SK-N-SH (cell line): Measurements from ENCODE around the gene NMT2. TPM values are rescaled to one million over a fixed set of nuclear protein-coding genes. Genes with fewer than 3 reads are reported as not detected.

Source experiments
- CTCF ChIA-PET: fragments of 300-600, 350-600 bp; formaldehyde crosslinking; extraction: SDS; loops from one replicate; lab custom pipeline; 2021; lab: Yijun Ruan, JAX
- POLR2A ChIA-PET: fragments of 350-600 bp; sonication (Branson Sonifier 250); formaldehyde crosslinking; extraction: SDS; loops from one replicate; lab custom pipeline; 2020; ENCODE audit warnings: antibody characterized with exemption, inconsistent platforms; lab: Yijun Ruan, JAX
- DNase-seq: peaks from one replicate; pipeline ENCODE4 v3.0.0; 2012
- H2AFZ ChIP-seq: fragments of 200-600 bp; sonication (generic); 2 replicates; pipeline ENCODE4 v1.8.1; 2016; ENCODE audit warnings: antibody characterized with exemption, mild to moderate bottlenecking, low read depth
- H3F3A ChIP-seq: fragments of 200-600 bp; sonication (generic); replicated peaks from 2 replicates; pipeline ENCODE3; 2016; ENCODE audit warnings: antibody characterized with exemption, mild to moderate bottlenecking; ENCODE audit not compliant: insufficient read depth
- H3K27ac ChIP-seq, 2 experiments: fragments of 200-500 bp in 1 of 2; fragments of 200-600 bp in 1 of 2; sonication (Bioruptor generic) in 1 of 2; sonication (generic), shearing (Covaris generic) in 1 of 2; 2 replicates each; pipeline versions ENCODE4 v1.5.1 to v1.6.1; 2014 to 2016; ENCODE audit warnings: low read depth in 2 of 2, inconsistent platforms in 1 of 2, low read length in 1 of 2, mild to moderate bottlenecking in 1 of 2, mixed read lengths in 1 of 2
- H3K27me3 ChIP-seq: fragments of 200-600 bp; sonication (generic), shearing (Covaris generic); 2 replicates; pipeline ENCODE4 v1.6.1; 2016; ENCODE audit warnings: mixed run types; ENCODE audit not compliant: insufficient read depth
- H3K36me3 ChIP-seq, 2 experiments: fragments of 200-500 bp in 1 of 2; fragments of 200-600 bp in 1 of 2; sonication (Bioruptor generic) in 1 of 2; sonication (generic) in 1 of 2; replicated peaks in 1 of 2; 2 replicates each; pipeline versions ENCODE3 to v1.5.1; 2014 to 2016; ENCODE audit warnings: low read length in 1 of 2, mild to moderate bottlenecking in 1 of 2; ENCODE audit not compliant: insufficient read depth in 2 of 2, control insufficient read depth in 1 of 2
- H3K4me1 ChIP-seq, 2 experiments: fragments of 200-500 bp in 1 of 2; fragments of 200-600 bp in 1 of 2; sonication (Bioruptor generic) in 1 of 2; sonication (generic), shearing (Covaris generic) in 1 of 2; 2 replicates each; pipeline versions ENCODE4 v1.5.1 to v1.6.1; 2014 to 2016; ENCODE audit warnings: low read depth in 1 of 2, low read length in 1 of 2, mixed run types in 1 of 2; ENCODE audit not compliant: insufficient read depth in 2 of 2, control insufficient read depth in 1 of 2
- H3K4me2 ChIP-seq: fragments of 200-600 bp; sonication (generic), shearing (Covaris generic); 2 replicates; pipeline ENCODE4 v1.6.1; 2017; ENCODE audit warnings: mixed run types
- H3K4me3 ChIP-seq, 2 experiments: fragments of 200-500 bp in 1 of 2; fragments of 200-600 bp in 1 of 2; sonication (Bioruptor generic) in 1 of 2; sonication (generic), shearing (Covaris generic) in 1 of 2; 2 replicates each; pipeline versions ENCODE4 v1.5.1 to v1.8.1; 2014 to 2016; ENCODE audit warnings: low read depth in 2 of 2, inconsistent platforms in 1 of 2, low read length in 1 of 2, mild to moderate bottlenecking in 1 of 2, mixed read lengths in 1 of 2, moderate library complexity in 1 of 2
- H3K79me2 ChIP-seq: fragments of 200-600 bp; sonication (generic); 2 replicates; pipeline ENCODE4 v1.8.1; 2017; ENCODE audit warnings: mild to moderate bottlenecking; ENCODE audit not compliant: insufficient read depth
- H3K9ac ChIP-seq: fragments of 200-600 bp; sonication (generic); 2 replicates; pipeline ENCODE4 v1.6.1; 2017; ENCODE audit warnings: mixed run types
- H3K9me2 ChIP-seq: fragments of 200-600 bp; sonication (generic); 2 replicates; pipeline ENCODE4 v1.6.1; 2017; ENCODE audit warnings: mixed run types
- H3K9me3 ChIP-seq: fragments of 200-600 bp; sonication (generic); 2 replicates; pipeline ENCODE4 v1.6.1; 2017; ENCODE audit warnings: mixed run types, mild to moderate bottlenecking, moderate library complexity
- H4K20me1 ChIP-seq: fragments of 200-600 bp; sonication (generic); 2 replicates; pipeline ENCODE4 v1.6.1; 2017; ENCODE audit warnings: mild to moderate bottlenecking, mixed run types; ENCODE audit not compliant: insufficient read depth
- CHD2 ChIP-seq: fragments of 150-350 bp; IDR thresholded peaks from 2 replicates; pipeline ENCODE4 v1.6.1; 2018; ENCODE audit warnings: low read length; ENCODE audit not compliant: partially characterized antibody
- ELF1 ChIP-seq: IDR thresholded peaks from 2 replicates; pipeline ENCODE4 v1.4.0; 2012
- EP300 ChIP-seq, 2 experiments: IDR thresholded peaks; 2 replicates each; pipeline versions ENCODE4 v1.4.0 to v1.6.1; 2012; ENCODE audit warnings: borderline replicate concordance in 1 of 2, low read depth in 1 of 2, low read length in 1 of 2
- EZH2phosphoT487 ChIP-seq: fragments of 200-600 bp; sonication (generic); IDR thresholded peaks from 2 replicates; pipeline ENCODE4 v1.6.1; 2017; ENCODE audit warnings: low read depth, mixed run types, mild to moderate bottlenecking, antibody characterized with exemption, moderate library complexity, borderline replicate concordance
- FOSL2 ChIP-seq: IDR thresholded peaks from 2 replicates; pipeline ENCODE4 v1.4.0; 2012; ENCODE audit warnings: low read depth, mild to moderate bottlenecking, moderate library complexity, borderline replicate concordance
- FOXM1 ChIP-seq: IDR thresholded peaks from 2 replicates; pipeline ENCODE4 v1.4.0; 2012; ENCODE audit warnings: low read depth, mild to moderate bottlenecking
- NFIC ChIP-seq: IDR thresholded peaks from 2 replicates; pipeline ENCODE4 v1.4.0; 2012; ENCODE audit warnings: borderline replicate concordance
- NRF1 ChIP-seq: IDR thresholded peaks from 2 replicates; pipeline ENCODE4 v1.6.1; 2012; ENCODE audit warnings: low read depth, mild to moderate bottlenecking, low read length
- RFX5 ChIP-seq: IDR thresholded peaks from 2 replicates; pipeline ENCODE4 v1.6.1; 2012; ENCODE audit warnings: mild to moderate bottlenecking, improper control_type of control experiment, low read length
- RXRA ChIP-seq: IDR thresholded peaks from 2 replicates; pipeline ENCODE4 v1.4.0; 2012; ENCODE audit warnings: low read depth, mild to moderate bottlenecking, borderline replicate concordance
- SIN3A ChIP-seq: IDR thresholded peaks from 2 replicates; pipeline ENCODE4 v1.6.1; 2012; ENCODE audit warnings: low read depth, mild to moderate bottlenecking, low read length, moderate library complexity, borderline replicate concordance
- TEAD4 ChIP-seq: IDR thresholded peaks from 2 replicates; pipeline ENCODE4 v1.4.0; 2012; ENCODE audit warnings: mild to moderate bottlenecking, borderline replicate concordance; ENCODE audit not compliant: insufficient read depth
- YY1 ChIP-seq: IDR thresholded peaks from 2 replicates; pipeline ENCODE4 v1.4.0; 2012; ENCODE audit warnings: low read depth, mild to moderate bottlenecking
- WGBS: methylation state at CpG from one replicate; pipeline ENCODE4 v1.1.6; 2017; ENCODE audit warnings: low lambda C conversion rate; 5-methylcytosine and 5-hydroxymethylcytosine counted together
- polyA plus RNA-seq, 3 experiments: library from polyadenylated mRNA; depleted of rRNA; stranded (reverse); fragments of >200 nt; gene quantifications; 2 replicates each; pipeline ENCODE4 v1.2.3, GENCODE V29; 2012
- TF ChIP-seq, protein P1 (sequence below): fragments of 200-600 bp; sonication (generic); IDR thresholded peaks from 2 replicates; pipeline ENCODE4 v1.6.1; 2017; ENCODE audit warnings: antibody characterized with exemption, mild to moderate bottlenecking, moderate library complexity
- TF ChIP-seq, protein P2 (sequence below): IDR thresholded peaks from 2 replicates; pipeline ENCODE4; 2012
- TF ChIP-seq, protein P3 (sequence below): fragments of 150-350 bp; IDR thresholded peaks from 2 replicates; pipeline ENCODE4 v1.6.1; 2017; ENCODE audit warnings: antibody characterized with exemption, low read length, low read depth, borderline replicate concordance
- TF ChIP-seq, protein P4 (sequence below): IDR thresholded peaks from 2 replicates; pipeline ENCODE4 v1.4.0; 2012; ENCODE audit warnings: low read depth, borderline replicate concordance
- TF ChIP-seq, protein P5 (sequence below): IDR thresholded peaks from 2 replicates; pipeline ENCODE4 v1.6.1; 2012; ENCODE audit warnings: mild to moderate bottlenecking, low read depth, low read length, moderate library complexity
- TF ChIP-seq, protein P6 (sequence below): IDR thresholded peaks from 2 replicates; pipeline ENCODE4 v1.4.0; 2012; ENCODE audit warnings: low read depth, borderline replicate concordance

The NMT2 gene
- polyA plus RNA-seq, 1 of the 3 experiments (the other 2 are of a cell fraction) = 25.9 TPM

DNA sequence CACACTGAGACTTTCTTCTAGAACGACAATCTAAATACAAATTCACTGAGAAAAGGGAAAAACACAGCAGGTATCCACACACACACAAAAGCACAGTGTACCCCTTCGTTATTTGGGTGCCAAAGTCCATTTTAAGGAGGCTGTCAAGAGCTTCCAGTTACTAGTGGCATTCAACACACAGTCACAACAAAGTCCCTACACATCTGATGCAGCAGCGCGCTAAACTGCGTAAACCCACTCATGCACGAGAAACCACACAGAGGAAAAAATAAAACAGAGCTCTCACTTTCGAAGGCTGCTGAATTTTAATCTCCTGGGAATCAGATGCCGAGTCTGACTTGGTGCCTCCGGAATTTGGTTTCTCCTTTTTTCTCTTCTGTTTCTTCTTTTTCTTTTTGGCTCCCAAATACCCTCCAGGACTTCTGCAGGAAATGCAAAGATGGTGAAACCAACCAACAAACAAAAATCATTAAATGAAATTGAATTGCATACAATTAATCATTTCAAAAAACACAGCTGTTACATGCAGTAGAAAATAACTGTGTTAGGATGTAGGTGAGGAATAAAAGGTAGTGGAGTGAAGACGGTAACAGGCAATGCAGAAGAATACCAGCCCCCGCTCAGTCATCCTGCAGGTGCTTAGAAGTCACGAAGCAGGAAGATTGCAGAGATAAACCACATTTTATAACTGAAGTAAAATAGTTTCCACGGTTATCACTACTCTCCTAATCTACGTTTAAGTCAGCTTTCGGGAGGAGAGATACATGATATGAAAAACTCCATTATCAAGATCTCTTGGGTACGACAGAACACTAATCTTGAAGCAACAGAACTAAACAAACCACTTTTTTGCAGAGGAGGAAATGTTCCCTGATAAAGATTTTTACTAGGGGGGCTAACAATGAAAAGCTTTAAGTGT lies 27.1 kb downstream of the NMT2 start:
- H3K27ac ChIP-seq = no peak overlapping the region
- no peak overlapping the region for H3K9ac ChIP-seq
- ChIA-PET CTCF (interaction anchor here (0.7 to 1.1 kb wide), 2 partner anchors 13 to 26 kb away, joined by 3 to 5 read pairs; no protein-coding TSS in a partner anchor), POLR2A (no interaction called here)
- H3K4me2 ChIP-seq = no peak overlapping the region
- no peak for DNase-seq
- peaks cover 58% of the 10 kb centered on the region for H3K79me2 ChIP-seq
- 0 out of 2 replicates have a peak, but pooled peaks cover 2% of the 10 kb centered on the region for H4K20me1 ChIP-seq
- H3K4me1 ChIP-seq = peaks cover 0 to 5% of the 10 kb centered on the region in 2 experiments; a peak in 2 of 4 replicates
- no peaks in the 10 kb centered on the region for H3F3A ChIP-seq
- H3K27me3 ChIP-seq = no peaks in the 10 kb centered on the region
- H3K4me3 ChIP-seq = no peak overlapping the region
- H3K9me2 ChIP-seq = no peaks in the 10 kb centered on the region
- H3K36me3 ChIP-seq = peaks cover 4 to 14% of the 10 kb centered on the region in 2 experiments
- 85% methylated on average over 16 of the region's 16 CpGs for WGBS
- no peaks in the 10 kb centered on the region for H3K9me3 ChIP-seq
- no peak overlapping the region for H2AFZ ChIP-seq
- TF ChIP-seq ELF1 = no peak
- no peak for TF ChIP-seq YY1
- TF ChIP-seq EP300 (IDR thresholded peaks at IDR 0.05; ENCODE audit: borderline replicate concordance in 1 of 2, low read depth in 1 of 2, low read length in 1 of 2) = no peak
- no peak for TF ChIP-seq NFIC
- TF ChIP-seq RFX5 = no peak
- no peak for TF ChIP-seq NRF1
- TF ChIP-seq FOSL2 = no peak
- TF ChIP-seq, protein P1, sequence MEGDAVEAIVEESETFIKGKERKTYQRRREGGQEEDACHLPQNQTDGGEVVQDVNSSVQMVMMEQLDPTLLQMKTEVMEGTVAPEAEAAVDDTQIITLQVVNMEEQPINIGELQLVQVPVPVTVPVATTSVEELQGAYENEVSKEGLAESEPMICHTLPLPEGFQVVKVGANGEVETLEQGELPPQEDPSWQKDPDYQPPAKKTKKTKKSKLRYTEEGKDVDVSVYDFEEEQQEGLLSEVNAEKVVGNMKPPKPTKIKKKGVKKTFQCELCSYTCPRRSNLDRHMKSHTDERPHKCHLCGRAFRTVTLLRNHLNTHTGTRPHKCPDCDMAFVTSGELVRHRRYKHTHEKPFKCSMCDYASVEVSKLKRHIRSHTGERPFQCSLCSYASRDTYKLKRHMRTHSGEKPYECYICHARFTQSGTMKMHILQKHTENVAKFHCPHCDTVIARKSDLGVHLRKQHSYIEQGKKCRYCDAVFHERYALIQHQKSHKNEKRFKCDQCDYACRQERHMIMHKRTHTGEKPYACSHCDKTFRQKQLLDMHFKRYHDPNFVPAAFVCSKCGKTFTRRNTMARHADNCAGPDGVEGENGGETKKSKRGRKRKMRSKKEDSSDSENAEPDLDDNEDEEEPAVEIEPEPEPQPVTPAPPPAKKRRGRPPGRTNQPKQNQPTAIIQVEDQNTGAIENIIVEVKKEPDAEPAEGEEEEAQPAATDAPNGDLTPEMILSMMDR = no peak
- no peak for TF ChIP-seq SIN3A
- TF ChIP-seq, protein P2, sequence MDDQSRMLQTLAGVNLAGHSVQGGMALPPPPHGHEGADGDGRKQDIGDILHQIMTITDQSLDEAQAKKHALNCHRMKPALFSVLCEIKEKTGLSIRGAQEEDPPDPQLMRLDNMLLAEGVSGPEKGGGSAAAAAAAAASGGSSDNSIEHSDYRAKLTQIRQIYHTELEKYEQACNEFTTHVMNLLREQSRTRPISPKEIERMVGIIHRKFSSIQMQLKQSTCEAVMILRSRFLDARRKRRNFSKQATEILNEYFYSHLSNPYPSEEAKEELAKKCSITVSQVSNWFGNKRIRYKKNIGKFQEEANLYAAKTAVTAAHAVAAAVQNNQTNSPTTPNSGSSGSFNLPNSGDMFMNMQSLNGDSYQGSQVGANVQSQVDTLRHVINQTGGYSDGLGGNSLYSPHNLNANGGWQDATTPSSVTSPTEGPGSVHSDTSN = no peak
- TF ChIP-seq, protein P3, sequence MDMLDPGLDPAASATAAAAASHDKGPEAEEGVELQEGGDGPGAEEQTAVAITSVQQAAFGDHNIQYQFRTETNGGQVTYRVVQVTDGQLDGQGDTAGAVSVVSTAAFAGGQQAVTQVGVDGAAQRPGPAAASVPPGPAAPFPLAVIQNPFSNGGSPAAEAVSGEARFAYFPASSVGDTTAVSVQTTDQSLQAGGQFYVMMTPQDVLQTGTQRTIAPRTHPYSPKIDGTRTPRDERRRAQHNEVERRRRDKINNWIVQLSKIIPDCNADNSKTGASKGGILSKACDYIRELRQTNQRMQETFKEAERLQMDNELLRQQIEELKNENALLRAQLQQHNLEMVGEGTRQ = no peak
- no peak for TF ChIP-seq CHD2
- TF ChIP-seq, protein P4, sequence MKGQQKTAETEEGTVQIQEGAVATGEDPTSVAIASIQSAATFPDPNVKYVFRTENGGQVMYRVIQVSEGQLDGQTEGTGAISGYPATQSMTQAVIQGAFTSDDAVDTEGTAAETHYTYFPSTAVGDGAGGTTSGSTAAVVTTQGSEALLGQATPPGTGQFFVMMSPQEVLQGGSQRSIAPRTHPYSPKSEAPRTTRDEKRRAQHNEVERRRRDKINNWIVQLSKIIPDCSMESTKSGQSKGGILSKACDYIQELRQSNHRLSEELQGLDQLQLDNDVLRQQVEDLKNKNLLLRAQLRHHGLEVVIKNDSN = no peak
- TF ChIP-seq EZH2phosphoT487 = no peak
- no peak for TF ChIP-seq TEAD4
- TF ChIP-seq FOXM1 = no peak
- TF ChIP-seq RXRA = no peak
- TF ChIP-seq, protein P5, sequence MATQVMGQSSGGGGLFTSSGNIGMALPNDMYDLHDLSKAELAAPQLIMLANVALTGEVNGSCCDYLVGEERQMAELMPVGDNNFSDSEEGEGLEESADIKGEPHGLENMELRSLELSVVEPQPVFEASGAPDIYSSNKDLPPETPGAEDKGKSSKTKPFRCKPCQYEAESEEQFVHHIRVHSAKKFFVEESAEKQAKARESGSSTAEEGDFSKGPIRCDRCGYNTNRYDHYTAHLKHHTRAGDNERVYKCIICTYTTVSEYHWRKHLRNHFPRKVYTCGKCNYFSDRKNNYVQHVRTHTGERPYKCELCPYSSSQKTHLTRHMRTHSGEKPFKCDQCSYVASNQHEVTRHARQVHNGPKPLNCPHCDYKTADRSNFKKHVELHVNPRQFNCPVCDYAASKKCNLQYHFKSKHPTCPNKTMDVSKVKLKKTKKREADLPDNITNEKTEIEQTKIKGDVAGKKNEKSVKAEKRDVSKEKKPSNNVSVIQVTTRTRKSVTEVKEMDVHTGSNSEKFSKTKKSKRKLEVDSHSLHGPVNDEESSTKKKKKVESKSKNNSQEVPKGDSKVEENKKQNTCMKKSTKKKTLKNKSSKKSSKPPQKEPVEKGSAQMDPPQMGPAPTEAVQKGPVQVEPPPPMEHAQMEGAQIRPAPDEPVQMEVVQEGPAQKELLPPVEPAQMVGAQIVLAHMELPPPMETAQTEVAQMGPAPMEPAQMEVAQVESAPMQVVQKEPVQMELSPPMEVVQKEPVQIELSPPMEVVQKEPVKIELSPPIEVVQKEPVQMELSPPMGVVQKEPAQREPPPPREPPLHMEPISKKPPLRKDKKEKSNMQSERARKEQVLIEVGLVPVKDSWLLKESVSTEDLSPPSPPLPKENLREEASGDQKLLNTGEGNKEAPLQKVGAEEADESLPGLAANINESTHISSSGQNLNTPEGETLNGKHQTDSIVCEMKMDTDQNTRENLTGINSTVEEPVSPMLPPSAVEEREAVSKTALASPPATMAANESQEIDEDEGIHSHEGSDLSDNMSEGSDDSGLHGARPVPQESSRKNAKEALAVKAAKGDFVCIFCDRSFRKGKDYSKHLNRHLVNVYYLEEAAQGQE = no peak
- TF ChIP-seq, protein P6, sequence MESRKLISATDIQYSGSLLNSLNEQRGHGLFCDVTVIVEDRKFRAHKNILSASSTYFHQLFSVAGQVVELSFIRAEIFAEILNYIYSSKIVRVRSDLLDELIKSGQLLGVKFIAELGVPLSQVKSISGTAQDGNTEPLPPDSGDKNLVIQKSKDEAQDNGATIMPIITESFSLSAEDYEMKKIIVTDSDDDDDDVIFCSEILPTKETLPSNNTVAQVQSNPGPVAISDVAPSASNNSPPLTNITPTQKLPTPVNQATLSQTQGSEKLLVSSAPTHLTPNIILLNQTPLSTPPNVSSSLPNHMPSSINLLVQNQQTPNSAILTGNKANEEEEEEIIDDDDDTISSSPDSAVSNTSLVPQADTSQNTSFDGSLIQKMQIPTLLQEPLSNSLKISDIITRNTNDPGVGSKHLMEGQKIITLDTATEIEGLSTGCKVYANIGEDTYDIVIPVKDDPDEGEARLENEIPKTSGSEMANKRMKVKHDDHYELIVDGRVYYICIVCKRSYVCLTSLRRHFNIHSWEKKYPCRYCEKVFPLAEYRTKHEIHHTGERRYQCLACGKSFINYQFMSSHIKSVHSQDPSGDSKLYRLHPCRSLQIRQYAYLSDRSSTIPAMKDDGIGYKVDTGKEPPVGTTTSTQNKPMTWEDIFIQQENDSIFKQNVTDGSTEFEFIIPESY = no peak
- TF ChIP-seq, all 33 proteins: peak for 0
